Heart left ventricle (tissue), 16 donors: ENCODE data around the gene RAD51B. TPM values are rescaled to one million over a fixed set of nuclear protein-coding genes. Genes with fewer than 3 reads are reported as not detected.

Experiments used
- ATAC-seq, 4 donors: fragments of 200-7000 bp; cut with Tn5 transposase; one replicate each; pipeline ENCODE4 v1.9.1; 2020 to 2022; ENCODE audit warnings: moderate library complexity in 4 of 4, mild to moderate bottlenecking in 3 of 4, moderate number of reproducible peaks in 1 of 4
- DNase-seq, 5 donors: peaks; one replicate each; pipeline ENCODE4 v3.0.0-alpha.2; 2020
- H3K27ac ChIP-seq, 12 donors: fragments of 200-600 bp; sonication (generic) in 4 of 12; one replicate each; pipeline versions ENCODE4 v1.5.0 to v1.8.0; 2016 to 2022; ENCODE audit warnings: mild to moderate bottlenecking in 2 of 12
- H3K27me3 ChIP-seq, 9 donors: fragments of 200-600 bp; sonication (generic) in 2 of 9; one replicate each; pipeline versions ENCODE4 v1.5.1 to v1.8.0; 2016 to 2022; ENCODE audit warnings: mild to moderate bottlenecking in 3 of 9
- H3K36me3 ChIP-seq, 9 donors: fragments of 200-600 bp; sonication (generic) in 2 of 9; one replicate each; pipeline versions ENCODE4 v1.5.0 to v1.8.0; 2018 to 2022; ENCODE audit warnings: mild to moderate bottlenecking in 2 of 9
- H3K4me1 ChIP-seq, 12 donors: fragments of 200-600 bp; sonication (generic) in 4 of 12; one replicate each; pipeline versions ENCODE4 v1.5.0 to v1.8.0; 2016 to 2022; ENCODE audit warnings: mild to moderate bottlenecking in 3 of 12
- H3K4me3 ChIP-seq, 12 donors: fragments of 200-600 bp; sonication (generic) in 4 of 12; one replicate each; pipeline versions ENCODE4 v1.5.0 to v1.8.0; 2017 to 2022; ENCODE audit warnings: mild to moderate bottlenecking in 9 of 12, moderate library complexity in 4 of 12
- H3K9me3 ChIP-seq, 12 donors: fragments of 200-600 bp; sonication (generic) in 4 of 12; one replicate each; pipeline versions ENCODE4 v1.5.0 to v1.8.0; 2016 to 2022; ENCODE audit warnings: mild to moderate bottlenecking in 1 of 12
- POLR2A ChIP-seq, 2 donors: fragments of 450-650 bp; IDR thresholded peaks; one replicate each; pipeline ENCODE4 v1.6.1; 2017; ENCODE audit warnings: antibody characterized with exemption in 2 of 2, mild to moderate bottlenecking in 2 of 2, moderate library complexity in 2 of 2
- WGBS, 4 donors: extraction: QIAGEN DNeasy Blood & Tissue Kit in 2 of 4; methylation state at CpG; one replicate each; pipeline versions ENCODE4 v1.1.5 to v1.1.7; 2013 to 2018; 5-methylcytosine and 5-hydroxymethylcytosine counted together
- intact Hi-C, 10 donors: fragments of 100-400 bp; cut with DNase I; formaldehyde crosslinking; loops; one replicate each; pipeline versions ENCODE4 v1.11.1 to v1.14.2; 2022
- polyA plus RNA-seq, 2 donors: library from polyadenylated mRNA; stranded (reverse); fragments of 200-250 nt; gene quantifications; one replicate each; pipeline ENCODE4 v1.2.3, GENCODE V29; 2013
- total RNA-seq, 9 donors: library from RNA; depleted of rRNA in 2 of 9; stranded (reverse); fragments of >200 nt in 2 of 9; fragmentation: NEBNext Ultra II Directional in 3 of 9; extraction: Animal tissue kit (Norgen Biotek cat#: 25700) in 3 of 9; gene quantifications; one replicate each; pipeline versions ENCODE4 v1.1.0 to v1.2.4, GENCODE V29; 2016 to 2023
- TF ChIP-seq, protein P1 (sequence below), 12 donors: fragments of 200-600 bp; sonication (generic) in 4 of 12; IDR thresholded peaks; one replicate each; pipeline versions ENCODE4 v1.5.0 to v1.8.0; 2018 to 2022; ENCODE audit warnings: antibody characterized with exemption in 12 of 12, mild to moderate bottlenecking in 5 of 12
- donor health status: ischemic (EF 13 %, LVEDD 7.1; RV severe dilation, severe dysfunction).
- donor health status: healthy with polysubstance abuse.
- donor health status: DM: no; HTN: yes; CAD: no.
- donor health status: DM: no; HTN: no; CAD: no.
- donor health status: ischemic (EF 25% LVEDD 6.9; RV normal size, moderate dysfunction).
- donor health status: ischemic (EF 25% LVEDD 5.7; RV mildly dilated, moderate dysfunction).
- donor health status: healthy.
- donor health status: DM: yes; HTN: yes; CAD: no.
- donor health status: ischemic (EF 35%, LVEDD 5.7; RV mildly dilated, moderate dysfunction).
- donor health status: nonischemic (EF 11% LVEDD 7.7; RV severe dilation, severe dysfunction).
- donor health status: DM: yes; HTN: yes; CAD: no.
- donor health status: PGD.
- donor health status: ischemic (EF 29% LVEDD 5.4; RV normal size, mild dysfunction).
- donor health status: nonischemic (EF 23%, LVEDD 6.1; RV moderate dilation, normal function).

The RAD51B gene
- total and polyA plus RNA-seq, 11 donors: 1.3 to 11.3 (median 3.2) TPM

DNA sequence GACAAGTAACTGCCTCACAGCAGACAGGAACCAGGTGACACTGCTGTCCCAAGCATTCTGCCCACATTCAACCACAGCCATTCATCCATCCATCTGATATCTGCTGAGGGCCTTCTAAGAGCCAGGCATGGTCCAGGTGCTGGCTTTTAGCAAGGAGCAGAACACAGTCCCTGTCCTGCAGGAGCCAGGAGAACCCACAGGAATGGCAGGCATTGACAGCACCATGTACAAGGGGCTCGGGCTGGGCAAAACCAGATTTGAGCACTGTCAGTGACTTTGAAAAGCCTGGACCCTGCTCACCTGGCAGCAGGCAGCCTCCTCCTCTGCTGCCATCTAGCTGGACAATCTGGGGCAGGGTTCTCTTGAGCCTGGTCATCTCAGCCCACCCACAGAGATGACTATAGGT is 836.3 kb downstream of the RAD51B start:
- TF ChIP-seq, protein P1, sequence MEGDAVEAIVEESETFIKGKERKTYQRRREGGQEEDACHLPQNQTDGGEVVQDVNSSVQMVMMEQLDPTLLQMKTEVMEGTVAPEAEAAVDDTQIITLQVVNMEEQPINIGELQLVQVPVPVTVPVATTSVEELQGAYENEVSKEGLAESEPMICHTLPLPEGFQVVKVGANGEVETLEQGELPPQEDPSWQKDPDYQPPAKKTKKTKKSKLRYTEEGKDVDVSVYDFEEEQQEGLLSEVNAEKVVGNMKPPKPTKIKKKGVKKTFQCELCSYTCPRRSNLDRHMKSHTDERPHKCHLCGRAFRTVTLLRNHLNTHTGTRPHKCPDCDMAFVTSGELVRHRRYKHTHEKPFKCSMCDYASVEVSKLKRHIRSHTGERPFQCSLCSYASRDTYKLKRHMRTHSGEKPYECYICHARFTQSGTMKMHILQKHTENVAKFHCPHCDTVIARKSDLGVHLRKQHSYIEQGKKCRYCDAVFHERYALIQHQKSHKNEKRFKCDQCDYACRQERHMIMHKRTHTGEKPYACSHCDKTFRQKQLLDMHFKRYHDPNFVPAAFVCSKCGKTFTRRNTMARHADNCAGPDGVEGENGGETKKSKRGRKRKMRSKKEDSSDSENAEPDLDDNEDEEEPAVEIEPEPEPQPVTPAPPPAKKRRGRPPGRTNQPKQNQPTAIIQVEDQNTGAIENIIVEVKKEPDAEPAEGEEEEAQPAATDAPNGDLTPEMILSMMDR (IDR thresholded peaks at IDR 0.05): peak in 11 of 12 donors; percentile 5 to 33 (median 19)
- TF ChIP-seq POLR2A (IDR thresholded peaks at IDR 0.05): no peak
- DNase-seq (no peak), ATAC-seq (peak in 1 of 4 donors; percentile 26)
- Histone ChIP-seq H3K4me3 (no peak overlapping the region), H3K27me3 (no peaks in the 10 kb centered on the region), H3K36me3 (no peaks in the 10 kb centered on the region), H3K9me3 (no peaks in the 10 kb centered on the region), H3K4me1 (peaks cover 0 to 59% (median 31%) of the 10 kb centered on the region in 12 donors), H3K27ac (peak overlapping the region in 1 of 12 donors; percentile 85)
- WGBS, 4 donors: 75 to 91% (median 84%) methylated on average over 1 of the region's 1 CpG
- intact Hi-C loops: loop anchor here in 2 of 10 donors (5.0 to 10.0 kb wide), 2 partner anchors 129 to 409 kb away; no protein-coding TSS in a partner anchor

DNA sequence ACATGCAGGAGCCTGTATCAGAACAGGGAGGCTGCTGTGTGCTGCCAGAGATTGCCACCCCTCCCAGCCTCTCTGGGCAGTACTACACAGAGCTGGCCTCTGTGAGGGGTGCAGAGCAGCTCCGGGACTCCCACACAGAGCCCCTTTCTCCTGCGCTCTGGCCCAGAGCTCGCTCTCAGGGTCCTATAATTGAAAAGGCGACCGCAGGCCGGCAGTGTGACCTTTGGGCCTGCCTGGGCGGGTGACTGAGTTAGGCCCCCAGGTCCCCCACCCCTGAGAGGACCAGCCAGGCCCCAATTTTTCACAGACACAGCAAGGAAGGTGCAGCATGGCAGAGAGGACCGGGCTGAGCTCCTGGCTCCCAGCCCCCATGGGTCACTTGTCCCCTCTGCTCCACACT is 836.9 kb downstream of the RAD51B start:
- Histone ChIP-seq H3K9me3 (no peaks in the 10 kb centered on the region), H3K27me3 (no peaks in the 10 kb centered on the region), H3K36me3 (no peaks in the 10 kb centered on the region), H3K4me1 (peaks cover 0 to 54% (median 26%) of the 10 kb centered on the region in 12 donors), H3K4me3 (no peak overlapping the region), H3K27ac (peak overlapping the region in 1 of 12 donors; percentile 85)
- no peak for TF ChIP-seq POLR2A (IDR thresholded peaks at IDR 0.05)
- TF ChIP-seq, protein P1 (IDR thresholded peaks at IDR 0.05): peak in 1 of 12 donors; percentile 2
- intact Hi-C loops: loop anchor here in 2 of 10 donors (5.0 to 10.0 kb wide), 2 partner anchors 128 to 409 kb away; no protein-coding TSS in a partner anchor
- 93 to 98% (median 97%) methylated on average over 5 to 8 of the region's 8 CpGs for WGBS, 4 donors
- ATAC-seq (no peak), DNase-seq (no peak)

DNA sequence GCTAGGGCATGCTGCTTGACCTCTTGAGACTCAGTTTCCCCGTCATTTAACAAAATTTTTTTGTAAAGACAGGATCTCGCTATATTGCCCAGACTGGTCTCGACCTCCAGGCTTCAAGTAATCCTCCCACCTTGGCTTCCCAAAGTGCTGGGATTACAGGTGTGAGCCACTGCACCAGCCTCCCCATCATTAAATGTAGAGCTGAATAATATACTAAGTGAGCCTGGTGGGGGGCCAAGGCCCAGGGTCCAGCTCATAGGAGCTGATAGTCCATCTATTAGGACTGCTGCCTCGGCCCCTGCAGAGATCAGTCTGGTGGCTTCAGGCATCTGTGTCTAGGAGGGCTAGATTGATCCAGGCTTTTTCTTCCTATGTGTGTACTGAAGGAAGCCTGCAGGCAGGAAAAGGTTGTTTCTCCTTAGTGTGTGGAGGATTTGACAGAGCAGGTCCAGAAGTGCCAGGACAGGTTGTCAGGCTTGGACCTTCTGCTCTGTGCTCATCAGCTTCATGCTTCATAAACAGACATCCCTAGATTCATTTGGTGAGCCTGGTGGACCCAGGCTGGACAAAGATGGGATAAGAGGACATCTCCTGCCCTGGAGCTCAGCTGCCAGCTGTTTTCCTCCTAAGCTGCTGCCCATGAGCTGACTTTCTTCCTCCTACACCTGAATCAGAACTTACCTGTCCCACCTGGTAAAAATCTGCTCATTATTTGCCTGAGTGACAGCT is 837.9 kb downstream of the RAD51B start:
- no peak overlapping the region for H3K27ac ChIP-seq

More for the DNA sequence above, 837.9 kb downstream of the RAD51B start:
- TF ChIP-seq POLR2A (IDR thresholded peaks at IDR 0.05): no peak
- TF ChIP-seq, protein P1 (IDR thresholded peaks at IDR 0.05): no peak
- Histone ChIP-seq H3K27me3 (no peaks in the 10 kb centered on the region), H3K9me3 (no peaks in the 10 kb centered on the region), H3K4me1 (peaks cover 0 to 47% (median 20%) of the 10 kb centered on the region in 12 donors), H3K4me3 (no peak overlapping the region), H3K36me3 (no peaks in the 10 kb centered on the region)
- no peak for DNase-seq
- WGBS, 4 donors: 96 to 100% (median 98%) methylated on average over 4 of the region's 4 CpGs
- ATAC-seq: no peak
- intact Hi-C loops: loop anchor here in 2 of 10 donors (5.0 to 10.0 kb wide), 2 partner anchors 127 to 410 kb away; no protein-coding TSS in a partner anchor
